ENCODE results near the gene VWA3B. TPM values are rescaled to one million over a fixed set of nuclear protein-coding genes. Genes with fewer than 3 reads are reported as not detected.
A peak's percentile ranks its signal among the peaks of the same experiment; 100 is the strongest.

VWA3B gene
- polyA plus RNA-seq, 3 donors, result not detected

- Histone ChIP-seq H3K4me1 (ENCODE audit: control insufficient read depth in 1 of 2, insufficient read depth in 2 of 2, low read length in 2 of 2) (no peaks in the 10 kb centered on the region), H3K27ac (ENCODE audit: low read depth in 1 of 2, low read length in 2 of 2) (no peak overlapping the region), H3K79me2 (ENCODE audit: insufficient read depth, low read length) (no peaks in the 10 kb centered on the region), H3K4me3 (replicated peaks in 1 of 3; ENCODE audit: low read depth in 2 of 3, low read length in 3 of 3) (no peak overlapping the region), H2AFZ (ENCODE audit: insufficient read depth, low read depth, low read length, poor library complexity, severe bottlenecking) (no peak overlapping the region), H3K27me3 (ENCODE audit: control insufficient read depth in 2 of 2, insufficient read depth in 2 of 2, low read length in 2 of 2) (peaks cover 0 to 10% of the 10 kb centered on the region in 2 donors), H3K4me2 (replicated peaks; ENCODE audit: extremely low read depth, low read length, poor library complexity, severe bottlenecking) (no peak overlapping the region), H3K9ac (ENCODE audit: insufficient read depth, low read length, poor library complexity, severe bottlenecking) (no peak overlapping the region), H3K9me3 (replicated peaks in 1 of 2; ENCODE audit: control insufficient read depth in 1 of 2, insufficient read depth in 1 of 2, low read length in 2 of 2) (no peaks in the 10 kb centered on the region), H4K20me1 (ENCODE audit: insufficient read depth, low read length) (no peaks in the 10 kb centered on the region), H3K36me3 (replicated peaks in 1 of 2; ENCODE audit: control insufficient read depth in 1 of 2, insufficient read depth in 2 of 2, low read length in 2 of 2) (no peaks in the 10 kb centered on the region)
- Mint-ChIP-seq H3K9me3 (no peaks in the 10 kb centered on the region), H3K4me3 (peak overlapping the region in 1 of 2 donors; percentile 46), H3K27me3 (ENCODE audit: low read depth in 3 of 3) (peaks cover 10 to 38% (median 21%) of the 10 kb centered on the region in 3 donors), H3K4me1 (no peaks in the 10 kb centered on the region), H3K27ac (no peak overlapping the region), H3K36me3 (no peaks in the 10 kb centered on the region)
- no peak for TF ChIP-seq CTCF (IDR thresholded peaks at IDR 0.05)
- 50% methylated on average over 2 of the region's 6 CpGs for WGBS (ENCODE audit: insufficient coverage)
- DNase-seq, result no peak
- intact Hi-C loops (cut with micrococcal nuclease), result no loop called here
Measured at GRCh38 chr2:98298683-98299164, 211.8 kb downstream of the VWA3B start.

- H2AFZ ChIP-seq (ENCODE audit: insufficient read depth, low read depth, low read length, poor library complexity, severe bottlenecking), result no peak overlapping the region
- no peak overlapping the region for H3K4me3 ChIP-seq (replicated peaks in 1 of 3; ENCODE audit: low read depth in 2 of 3, low read length in 3 of 3)
- no peaks in the 10 kb centered on the region for H3K9me3 ChIP-seq (replicated peaks in 1 of 2; ENCODE audit: control insufficient read depth in 1 of 2, insufficient read depth in 1 of 2, low read length in 2 of 2)
- H3K36me3 Mint-ChIP-seq, result no peaks in the 10 kb centered on the region
- no peak overlapping the region for H3K4me2 ChIP-seq (replicated peaks; ENCODE audit: extremely low read depth, low read length, poor library complexity, severe bottlenecking)
- peaks cover 0 to 10% of the 10 kb centered on the region in 2 donors for H3K27me3 ChIP-seq (ENCODE audit: control insufficient read depth in 2 of 2, insufficient read depth in 2 of 2, low read length in 2 of 2)
- no peak overlapping the region for H3K27ac ChIP-seq (ENCODE audit: low read depth in 1 of 2, low read length in 2 of 2)
- intact Hi-C loops (cut with micrococcal nuclease), result no loop called here
- H3K4me1 ChIP-seq (ENCODE audit: control insufficient read depth in 1 of 2, insufficient read depth in 2 of 2, low read length in 2 of 2), result no peaks in the 10 kb centered on the region
- no peak for TF ChIP-seq CTCF (IDR thresholded peaks at IDR 0.05)
- peaks cover 0 to under 1% (median 0%) of the 10 kb centered on the region in 7 donors for H3K9me3 Mint-ChIP-seq
- DNase-seq, result no peak
- 81% methylated on average over 3 of the region's 8 CpGs for WGBS (ENCODE audit: insufficient coverage)
- H3K27ac Mint-ChIP-seq, result no peak overlapping the region
- H3K4me1 Mint-ChIP-seq, result no peaks in the 10 kb centered on the region
- H3K4me3 Mint-ChIP-seq, result peak overlapping the region in 1 of 2 donors; percentile 5
- peaks cover 10 to 39% (median 21%) of the 10 kb centered on the region in 3 donors for H3K27me3 Mint-ChIP-seq (ENCODE audit: low read depth in 3 of 3)
- no peaks in the 10 kb centered on the region for H3K36me3 ChIP-seq (replicated peaks in 1 of 2; ENCODE audit: control insufficient read depth in 1 of 2, insufficient read depth in 2 of 2, low read length in 2 of 2)
- H3K9ac ChIP-seq (ENCODE audit: insufficient read depth, low read length, poor library complexity, severe bottlenecking), result no peak overlapping the region
- no peaks in the 10 kb centered on the region for H4K20me1 ChIP-seq (ENCODE audit: insufficient read depth, low read length)
- H3K79me2 ChIP-seq (ENCODE audit: insufficient read depth, low read length), result no peaks in the 10 kb centered on the region
Measured at GRCh38 chr2:98299211-98299905, 212.4 kb downstream of the VWA3B start.

All from CD14-positive monocyte (primary cell).